HepG2 (cell line): ENCODE measurements around the gene RPL19. TPM values are rescaled to one million over a fixed set of nuclear protein-coding genes. Genes with fewer than 3 reads are reported as not detected.

Source experiments
- ATAC-seq: fragments of 200-7000 bp; cut with Tn5 transposase; 3 replicates; pipeline ENCODE4 v1.9.1; 2020; ENCODE audit warnings: mild to moderate bottlenecking, moderate library complexity
- BruUV-seq: library from RNA; stranded (reverse); fragments of 400-500 nt; replicated peaks from 2 replicates; lab custom pipeline; 2021; lab: Mats Ljungman, UMichigan
- CTCF ChIA-PET: fragments of 300-600 bp; formaldehyde crosslinking; extraction: SDS; loops from one replicate; lab custom pipeline; 2021; ENCODE audit warnings: low total read pairs, inconsistent platforms, low intra/inter-chr PET ratio; lab: Yijun Ruan, JAX
- POLR2A ChIA-PET: fragments of 350-600 bp; sonication (Branson Sonifier 250); formaldehyde crosslinking; loops from one replicate; lab custom pipeline; 2020; ENCODE audit warnings: antibody characterized with exemption, inconsistent platforms; lab: Yijun Ruan, JAX
- DNase-seq: peaks from one replicate; pipeline ENCODE4 v3.0.0-alpha.2; 2015; ENCODE audit warnings: low spot score
- FAIRE-seq: peaks from 3 replicates; lab custom pipeline; 2011; peaks lifted over from hg19 to GRCh38; lab: Jason Lieb, UNC
- H2AFZ ChIP-seq: one replicate; pipeline ENCODE4 v1.6.1; 2011; ENCODE audit warnings: low read length, inconsistent platforms
- H3K27ac ChIP-seq: fragments of 300-600 bp; 3 replicates; pipeline ENCODE4 v1.8.0; 2011; ENCODE audit warnings: mixed run types, mild to moderate bottlenecking, mixed read lengths, low read length, inconsistent platforms; ENCODE audit not compliant: insufficient read depth; ENCODE audit errors: extremely low read length
- H3K27me3 ChIP-seq, 2 experiments: fragments of 200-600 bp in 1 of 2; 2 replicates in 1 of 2; 3 replicates in 1 of 2; pipeline versions ENCODE4 v1.6.0 to v1.8.0; 2011; ENCODE audit warnings: low read length in 2 of 2, mild to moderate bottlenecking in 2 of 2, moderate library complexity in 2 of 2, inconsistent platforms in 1 of 2; ENCODE audit not compliant: insufficient read depth in 2 of 2, control insufficient read depth in 1 of 2
- H3K36me3 ChIP-seq, 2 experiments: fragments of 200-600 bp in 1 of 2; replicated peaks in 1 of 2; 2 replicates in 1 of 2; 3 replicates in 1 of 2; pipeline versions ENCODE4 v1.5.1 to v1.8.0; 2011; ENCODE audit warnings: low read length in 2 of 2, inconsistent platforms in 1 of 2; ENCODE audit not compliant: insufficient read depth in 2 of 2, control insufficient read depth in 1 of 2
- H3K4me1 ChIP-seq: 2 replicates; pipeline ENCODE4 v1.5.1; 2012; ENCODE audit warnings: low read length, inconsistent platforms; ENCODE audit not compliant: insufficient read depth
- H3K4me2 ChIP-seq: 2 replicates; pipeline ENCODE4 v1.6.0; 2011; ENCODE audit warnings: low read depth, low read length, inconsistent platforms
- H3K4me3 ChIP-seq, 3 experiments: fragments of 200-600 bp in 1 of 3; sonication (generic), shearing (Covaris generic) in 1 of 3; replicated peaks in 1 of 3; 2 replicates each; pipeline ENCODE4 v1.5.1; 2011 to 2016; ENCODE audit warnings: low read length in 3 of 3, inconsistent platforms in 2 of 3, low read depth in 2 of 3, mild to moderate bottlenecking in 2 of 3, control low read depth in 1 of 3, mixed read lengths in 1 of 3; ENCODE audit not compliant: insufficient read depth in 1 of 3
- H3K79me2 ChIP-seq: one replicate; pipeline ENCODE4 v1.6.1; 2011; ENCODE audit warnings: low read length, inconsistent platforms; ENCODE audit not compliant: insufficient read depth
- H3K9ac ChIP-seq: 2 replicates; pipeline ENCODE4 v1.6.0; 2011; ENCODE audit warnings: mild to moderate bottlenecking, low read depth, low read length, inconsistent platforms; ENCODE audit not compliant: insufficient read depth
- H3K9me3 ChIP-seq: 2 replicates; pipeline ENCODE4 v1.5.1; 2012; ENCODE audit warnings: mild to moderate bottlenecking, low read length
- H4K20me1 ChIP-seq: 2 replicates; pipeline ENCODE4 v1.6.0; 2011; ENCODE audit warnings: inconsistent platforms, mild to moderate bottlenecking, low read length, moderate library complexity; ENCODE audit not compliant: insufficient read depth
- ARHGAP35 ChIP-seq: sonication (generic); formaldehyde crosslinking; IDR thresholded peaks from 2 replicates; pipeline ENCODE4 v1.9.0; 2022; ENCODE audit warnings: mild to moderate bottlenecking, inconsistent platforms, moderate library complexity, missing genetic modification reagents, borderline replicate concordance
- CCAR2 ChIP-seq: fragments of 200-400 bp; formaldehyde crosslinking; optimal IDR thresholded peaks from 2 replicates; pipeline ENCODE3; 2018; ENCODE audit warnings: low read depth, mild to moderate bottlenecking, low read length, moderate library complexity
- GPBP1L1 ChIP-seq: sonication (generic); formaldehyde crosslinking; IDR thresholded peaks from 2 replicates; pipeline ENCODE4 v1.5.0; 2020; ENCODE audit warnings: mild to moderate bottlenecking, missing genetic modification reagents
- ISL2 ChIP-seq: sonication (generic); formaldehyde crosslinking; IDR thresholded peaks from 2 replicates; pipeline ENCODE4 v1.5.0; 2020; ENCODE audit warnings: missing genetic modification reagents
- JUND ChIP-seq: sonication (generic); formaldehyde crosslinking; IDR thresholded peaks from 2 replicates; pipeline ENCODE4 v1.8.0; 2022; ENCODE audit warnings: mild to moderate bottlenecking, missing genetic modification reagents
- MYNN ChIP-seq: sonication (generic); formaldehyde crosslinking; IDR thresholded peaks from 2 replicates; pipeline ENCODE4 v1.4.0; 2020; ENCODE audit warnings: mild to moderate bottlenecking, low read depth, missing genetic modification reagents
- PHF21A ChIP-seq: sonication (generic); formaldehyde crosslinking; IDR thresholded peaks from 2 replicates; pipeline ENCODE4 v1.5.0; 2020; ENCODE audit warnings: mild to moderate bottlenecking, missing genetic modification reagents
- SMARCE1 ChIP-seq: fragments of 450-650 bp; IDR thresholded peaks from 2 replicates; pipeline ENCODE4 v1.6.1; 2017; ENCODE audit warnings: borderline replicate concordance
- ZNF329 ChIP-seq: sonication (generic); formaldehyde crosslinking; IDR thresholded peaks from 2 replicates; pipeline ENCODE4 v1.9.0; 2021; ENCODE audit warnings: low read depth, mild to moderate bottlenecking, missing genetic modification reagents
- ZNF354B ChIP-seq: sonication (generic); formaldehyde crosslinking; IDR thresholded peaks from 2 replicates; pipeline ENCODE4 v1.8.0; 2022; ENCODE audit warnings: mild to moderate bottlenecking, missing genetic modification reagents
- ZNF557 ChIP-seq: sonication (generic); formaldehyde crosslinking; IDR thresholded peaks from 2 replicates; pipeline ENCODE4 v1.4.0; 2020; ENCODE audit warnings: missing genetic modification reagents
- ZNF674 ChIP-seq: sonication (generic); formaldehyde crosslinking; IDR thresholded peaks from 2 replicates; pipeline ENCODE4 v1.5.0; 2020; ENCODE audit warnings: low read depth, mild to moderate bottlenecking, missing genetic modification reagents
- WGBS: methylation state at CpG from one replicate; pipeline ENCODE4 v1.1.6; 2017; ENCODE audit warnings: low lambda C conversion rate; 5-methylcytosine and 5-hydroxymethylcytosine counted together
- in situ Hi-C: cut with HindIII; loops from 2 replicates; pipeline ENCODE4 v1.10.0; 2017; ENCODE audit warnings: low pct_unique_long_range_greater_than_20kb; ENCODE audit not compliant: extremely low pct_ligation_motif_present
- intact Hi-C: fragments of 100-400 bp; cut with micrococcal nuclease; formaldehyde crosslinking; loops from one replicate; pipeline ENCODE4 v1.10.0; 2022; ENCODE audit not compliant: unreplicated experiment
- polyA plus RNA-seq, 8 experiments: library from polyadenylated mRNA; depleted of rRNA in 3 of 8; stranded (reverse) in 7 of 8; unstranded in 1 of 8; fragments of >200 nt; fragmentation: Illumina TruSeq in 4 of 8; extraction: Trizol in 4 of 8; gene quantifications; 2 replicates each; pipeline versions ENCODE4 v1.2.1 to v1.2.3, GENCODE V29; 2011 to 2016; ENCODE audit warnings: low read depth in 4 of 8, missing spikeins in 1 of 8, mixed read lengths in 1 of 8; ENCODE audit not compliant: insufficient read depth in 1 of 8
- total RNA-seq, 5 experiments: library from RNA; depleted of rRNA; stranded (reverse); fragments of >200 nt; fragmentation: Illumina TruSeq; extraction: Trizol; gene quantifications; 2 replicates each; pipeline ENCODE4 v1.2.3, GENCODE V29; 2016; ENCODE audit warnings: low read depth in 1 of 5
- TF ChIP-seq, protein P1 (sequence below): IDR thresholded peaks from 2 replicates; pipeline ENCODE4 v1.6.1; 2016; ENCODE audit warnings: control low read depth

RPL19 gene
- total and polyA plus RNA-seq, 2 of the 13 experiments (the other 11 are each of a cell fraction or from before 2014, with no cell fraction given): 2,522 to 2,768 TPM

- no peak overlapping the region for H3K9ac ChIP-seq
- ATAC-seq: no peak
- no peaks in the 10 kb centered on the region; the same call in 1 of the 2 replicates for H4K20me1 ChIP-seq
- in situ Hi-C loops: loop anchor here (25.0 kb wide), 1 partner anchor 407 kb away; the partner anchor contains the start of gene PSMB3
- no peak overlapping the region for H2AFZ ChIP-seq
- no peak overlapping the region for H3K4me3 ChIP-seq
- POLR2A ChIA-PET: no interaction called here
- BruUV-seq: no TSS peak
- H3K9me3 ChIP-seq: no peaks in the 10 kb centered on the region
- no peak overlapping the region for H3K4me2 ChIP-seq
- H3K79me2 ChIP-seq: no peaks in the 10 kb centered on the region
- no peaks in the 10 kb centered on the region for H3K36me3 ChIP-seq
- peaks cover 4 to 27% of the 10 kb centered on the region in 2 experiments; a peak in 4 of 5 replicates for H3K27me3 ChIP-seq
- TF ChIP-seq PHF21A (CRISPR knock-in tag): no peak
- no peak for TF ChIP-seq MYNN
- TF ChIP-seq JUND (CRISPR knock-in tag): no peak
- no peak for TF ChIP-seq SMARCE1
- no peak for TF ChIP-seq ZNF674 (CRISPR knock-in tag)
- TF ChIP-seq ZNF354B (CRISPR knock-in tag): no peak
- no peak for TF ChIP-seq CCAR2
- TF ChIP-seq GPBP1L1 (CRISPR knock-in tag): no peak
- TF ChIP-seq ISL2 (CRISPR knock-in tag): no peak
- TF ChIP-seq, protein P1, sequence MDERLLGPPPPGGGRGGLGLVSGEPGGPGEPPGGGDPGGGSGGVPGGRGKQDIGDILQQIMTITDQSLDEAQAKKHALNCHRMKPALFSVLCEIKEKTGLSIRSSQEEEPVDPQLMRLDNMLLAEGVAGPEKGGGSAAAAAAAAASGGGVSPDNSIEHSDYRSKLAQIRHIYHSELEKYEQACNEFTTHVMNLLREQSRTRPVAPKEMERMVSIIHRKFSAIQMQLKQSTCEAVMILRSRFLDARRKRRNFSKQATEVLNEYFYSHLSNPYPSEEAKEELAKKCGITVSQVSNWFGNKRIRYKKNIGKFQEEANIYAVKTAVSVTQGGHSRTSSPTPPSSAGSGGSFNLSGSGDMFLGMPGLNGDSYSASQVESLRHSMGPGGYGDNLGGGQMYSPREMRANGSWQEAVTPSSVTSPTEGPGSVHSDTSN (CRISPR knock-in tag): no peak
- no peak for TF ChIP-seq ZNF329 (CRISPR knock-in tag)
- no peak for TF ChIP-seq ARHGAP35 (CRISPR knock-in tag)
- no peak for TF ChIP-seq ZNF557 (CRISPR knock-in tag)
- 76% methylated on average over 3 of the region's 3 CpGs for WGBS
- no peak for FAIRE-seq
- peaks cover 7% of the 10 kb centered on the region; the same call in 1 of the 2 replicates for H3K4me1 ChIP-seq
- no peak for DNase-seq
- intact Hi-C loops: no loop called here
- no peak overlapping the region for H3K27ac ChIP-seq
- CTCF ChIA-PET: no interaction called here
Measured at GRCh38 chr17:39169518-39169917, 30.6 kb upstream of the RPL19 start.
